ENCODE data around the gene CWC22.

DNA sequence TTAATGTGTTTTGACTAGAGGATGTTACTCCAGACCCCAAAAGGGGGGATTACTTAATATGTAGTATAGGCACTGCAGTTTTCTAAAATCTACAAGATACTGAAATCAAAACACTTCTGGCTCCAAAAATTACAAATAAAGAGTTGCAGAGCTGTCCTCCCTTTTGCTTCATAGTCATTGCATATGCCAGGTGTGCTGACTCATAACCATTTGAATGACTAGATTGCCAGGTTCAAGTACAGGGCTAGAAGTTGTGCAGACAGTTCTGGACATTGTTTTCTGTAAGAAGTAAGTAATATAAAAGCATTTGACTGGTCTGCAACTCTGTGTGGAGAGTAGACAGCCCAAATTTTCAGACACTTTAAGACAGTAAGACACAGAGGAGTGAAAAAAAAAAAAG, 6.7 kb downstream of the CWC22 start:
- TF ChIP-seq EZH2 (IDR thresholded peaks at IDR 0.05; ENCODE audit: insufficient read depth, poor library complexity, severe bottlenecking) (no peak), EZH2phosphoT487 (IDR thresholded peaks at IDR 0.05; ENCODE audit: insufficient read depth, low read depth) (no peak)

Data from GM23248 (cell line).